ENCODE measurements around the gene RINL. TPM values are rescaled to one million over a fixed set of nuclear protein-coding genes. Genes with fewer than 3 reads are reported as not detected.

Gene RINL
- total RNA-seq, 1 donor from 2014 or later, result 11.2 TPM

- H3K4me3 ChIP-seq (ENCODE audit: low read depth, low read length), result no peak overlapping the region
- no peak for DNase-seq (ENCODE audit: low read depth)
- TF ChIP-seq CTCF (conservative IDR thresholded peaks at IDR 0.05; ENCODE audit: low read depth, low read length), result no peak
These were observed 33.4 kb upstream of the RINL start for GRCh38 chr19:38911388-38912001.

- no peak overlapping the region for H3K4me3 ChIP-seq (ENCODE audit: low read depth, low read length)
- DNase-seq (ENCODE audit: low read depth), result no peak
- TF ChIP-seq CTCF (conservative IDR thresholded peaks at IDR 0.05; ENCODE audit: low read depth, low read length), result no peak
These were observed 32.4 kb upstream of the RINL start for GRCh38 chr19:38910488-38910887.

- DNase-seq (ENCODE audit: low read depth), result no peak
- H3K4me3 ChIP-seq (ENCODE audit: low read depth, low read length), result no peak overlapping the region
- TF ChIP-seq CTCF (conservative IDR thresholded peaks at IDR 0.05; ENCODE audit: low read depth, low read length), result no peak
These were observed 30.8 kb upstream of the RINL start for GRCh38 chr19:38908911-38909310.

- no peak for TF ChIP-seq CTCF (conservative IDR thresholded peaks at IDR 0.05; ENCODE audit: low read depth, low read length)
- H3K4me3 ChIP-seq (ENCODE audit: low read depth, low read length), result no peak overlapping the region
- no peak for DNase-seq (ENCODE audit: low read depth)
These were observed 29.6 kb upstream of the RINL start for GRCh38 chr19:38907670-38908069.

GRCh38 chr19:38907227-38907626 lies 29.2 kb upstream of the RINL start:
- H3K4me3 ChIP-seq (ENCODE audit: low read depth, low read length), result no peak overlapping the region
- no peak for DNase-seq (ENCODE audit: low read depth)
- TF ChIP-seq CTCF (conservative IDR thresholded peaks at IDR 0.05; ENCODE audit: low read depth, low read length), result no peak

GRCh38 chr19:38905620-38906019 lies 27.5 kb upstream of the RINL start:
- H3K4me3 ChIP-seq (ENCODE audit: low read depth, low read length), result no peak overlapping the region
- TF ChIP-seq CTCF (conservative IDR thresholded peaks at IDR 0.05; ENCODE audit: low read depth, low read length), result no peak
- no peak for DNase-seq (ENCODE audit: low read depth)

All from epithelial cell of proximal tubule (primary cell).